ENCODE results near the gene SATB1. TPM values are rescaled to one million over a fixed set of nuclear protein-coding genes. Genes with fewer than 3 reads are reported as not detected.

The SATB1 gene
- total RNA-seq, 2 donors from 2014 or later: 36.1 to 50.8 TPM

- ATAC-seq (no peak), DNase-seq (no peak)
- 87 to 100% methylated on average over 1 of the region's 1 CpG for WGBS, 2 donors
- TF ChIP-seq POLR2A (IDR thresholded peaks at IDR 0.05) (no peak), CTCF (IDR thresholded peaks at IDR 0.05) (no peak)
- H3K27ac ChIP-seq: no peak overlapping the region
- H3K27me3 ChIP-seq: no peaks in the 10 kb centered on the region
- intact Hi-C loops (cut with DNase I): no loop called here
- H3K9me3 ChIP-seq: no peaks in the 10 kb centered on the region
- H3K4me3 ChIP-seq: no peak overlapping the region
- no peaks in the 10 kb centered on the region for H3K36me3 ChIP-seq (replicated peaks in 1 of 2; ENCODE audit: insufficient read depth in 1 of 2, low read depth in 2 of 2)
- H3K4me1 ChIP-seq: no peaks in the 10 kb centered on the region
Observed at GRCh38 chr3:18307529-18307928, 117.6 kb downstream of the SATB1 start.

DNA sequence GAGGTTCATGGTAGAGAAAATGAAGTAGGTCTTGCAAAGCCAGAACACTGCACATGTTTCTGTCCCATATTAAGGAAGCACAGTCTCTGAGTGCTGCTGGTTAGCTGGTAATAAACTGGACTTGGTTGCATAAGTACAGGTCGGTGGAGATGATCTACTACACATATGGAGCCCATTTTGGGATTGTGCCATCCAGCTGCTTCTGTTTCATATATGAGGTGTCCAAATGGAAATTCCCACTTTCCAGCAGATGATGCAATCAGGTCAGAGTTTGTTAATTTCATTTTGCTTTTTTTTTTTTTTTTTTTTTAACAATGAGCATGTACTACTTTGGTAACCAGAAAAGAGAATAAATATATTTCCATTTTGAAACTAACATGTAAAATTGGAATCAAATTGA is 122.6 kb downstream of the SATB1 start:
- Histone ChIP-seq H3K27me3 (no peaks in the 10 kb centered on the region), H3K9me3 (no peaks in the 10 kb centered on the region), H3K27ac (no peak overlapping the region), H3K4me3 (no peak overlapping the region), H3K36me3 (replicated peaks in 1 of 2; ENCODE audit: insufficient read depth in 1 of 2, low read depth in 2 of 2) (no peaks in the 10 kb centered on the region), H3K4me1 (no peaks in the 10 kb centered on the region)
- 81 to 84% methylated on average over 1 of the region's 1 CpG for WGBS, 2 donors
- TF ChIP-seq POLR2A (IDR thresholded peaks at IDR 0.05) (no peak), CTCF (IDR thresholded peaks at IDR 0.05) (no peak)
- no peak for ATAC-seq
- no peak for DNase-seq
- intact Hi-C loops (cut with DNase I): no loop called here

DNA sequence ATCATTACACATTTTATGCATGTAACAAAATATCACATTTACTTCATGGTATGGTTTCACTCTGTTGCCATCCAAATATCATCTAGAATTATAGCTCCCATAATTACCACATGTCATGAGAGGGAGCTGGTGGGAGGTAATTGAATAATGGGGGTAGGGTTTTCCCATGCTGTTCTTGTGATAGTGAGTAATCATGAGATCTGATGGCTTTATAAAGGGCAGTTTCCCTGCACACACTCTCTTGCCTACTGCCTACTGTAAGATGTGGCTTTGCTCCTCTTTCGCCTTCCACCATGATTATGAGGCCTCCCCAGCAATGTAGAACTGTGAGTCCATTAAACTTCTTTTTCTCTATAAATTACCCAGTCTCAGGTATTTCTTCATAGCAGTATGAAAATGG is 123.4 kb downstream of the SATB1 start:
- Histone ChIP-seq H3K9me3 (no peaks in the 10 kb centered on the region), H3K27me3 (no peaks in the 10 kb centered on the region), H3K4me3 (no peak overlapping the region), H3K4me1 (no peaks in the 10 kb centered on the region), H3K36me3 (replicated peaks in 1 of 2; ENCODE audit: insufficient read depth in 1 of 2, low read depth in 2 of 2) (no peaks in the 10 kb centered on the region), H3K27ac (no peak overlapping the region)
- ATAC-seq: no peak
- intact Hi-C loops (cut with DNase I): no loop called here
- DNase-seq: no peak
- TF ChIP-seq POLR2A (IDR thresholded peaks at IDR 0.05) (no peak), CTCF (IDR thresholded peaks at IDR 0.05) (no peak)
- WGBS, 2 donors: 90 to 100% methylated on average over 1 of the region's 1 CpG

DNA sequence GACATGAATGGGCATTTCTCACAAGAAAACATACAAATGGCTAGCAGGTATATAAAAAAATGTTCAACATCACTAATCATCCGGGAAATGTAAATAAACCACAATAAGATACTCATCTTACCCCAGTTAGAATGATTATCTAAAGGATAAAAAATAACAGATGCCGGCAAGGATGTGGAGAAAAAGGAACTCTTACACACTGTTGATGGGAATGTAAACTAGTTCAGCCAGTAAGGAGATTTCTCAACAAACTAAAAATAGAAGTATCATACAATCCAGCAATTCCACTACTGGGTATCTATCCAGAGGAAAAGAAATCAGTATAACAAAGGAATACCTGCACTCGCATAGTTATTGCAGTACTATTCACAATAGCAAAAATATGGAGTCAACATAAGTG is 124.2 kb downstream of the SATB1 start:
- TF ChIP-seq CTCF (IDR thresholded peaks at IDR 0.05): no peak
- no peak for TF ChIP-seq POLR2A (IDR thresholded peaks at IDR 0.05)
- WGBS, 2 donors: 71 to 72% methylated on average over 3 of the region's 3 CpGs
- Histone ChIP-seq H3K9me3 (no peaks in the 10 kb centered on the region), H3K27me3 (no peaks in the 10 kb centered on the region), H3K36me3 (replicated peaks in 1 of 2; ENCODE audit: insufficient read depth in 1 of 2, low read depth in 2 of 2) (no peaks in the 10 kb centered on the region), H3K4me3 (no peak overlapping the region), H3K4me1 (no peaks in the 10 kb centered on the region), H3K27ac (no peak overlapping the region)
- DNase-seq: no peak
- intact Hi-C loops (cut with DNase I): no loop called here
- ATAC-seq: no peak

DNA sequence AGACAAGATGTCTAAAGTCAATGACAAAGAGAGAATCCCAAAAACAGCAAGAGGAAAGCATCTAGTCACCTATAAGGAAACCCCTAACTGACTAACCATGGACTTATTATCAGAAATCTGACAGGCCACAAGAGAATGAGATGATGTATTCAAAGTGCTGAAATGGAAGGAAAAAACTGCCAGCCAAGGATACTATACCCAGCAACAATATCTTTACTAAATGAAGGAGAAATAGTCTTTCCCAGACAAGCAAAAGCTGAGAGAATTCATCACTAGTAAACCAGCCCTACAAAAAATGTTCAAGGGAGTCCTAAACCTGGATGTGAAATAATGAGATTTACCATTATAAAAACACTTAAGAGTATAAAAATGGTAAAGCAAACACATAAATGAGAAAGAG is 128.0 kb downstream of the SATB1 start:
- no peak for DNase-seq
- H3K4me1 ChIP-seq: no peaks in the 10 kb centered on the region
- no peak for TF ChIP-seq CTCF (IDR thresholded peaks at IDR 0.05)
- TF ChIP-seq POLR2A (IDR thresholded peaks at IDR 0.05): no peak
- H3K27me3 ChIP-seq: no peaks in the 10 kb centered on the region
- no peaks in the 10 kb centered on the region for H3K9me3 ChIP-seq
- no peak overlapping the region for H3K27ac ChIP-seq
- no peak for ATAC-seq
- intact Hi-C loops (cut with DNase I): no loop called here
- no peaks in the 10 kb centered on the region for H3K36me3 ChIP-seq (replicated peaks in 1 of 2; ENCODE audit: insufficient read depth in 1 of 2, low read depth in 2 of 2)
- H3K4me3 ChIP-seq: no peak overlapping the region

Measured in body of pancreas (tissue), 4 donors.